Measurements from ENCODE around the gene CHRNA5.

CHRNA5 gene

GRCh38 chr15:78636378-78636859, 71.1 kb downstream of the CHRNA5 start:
- FAIRE-seq (no peak), DNase-seq (ENCODE audit: low spot score) (no peak)

DNA sequence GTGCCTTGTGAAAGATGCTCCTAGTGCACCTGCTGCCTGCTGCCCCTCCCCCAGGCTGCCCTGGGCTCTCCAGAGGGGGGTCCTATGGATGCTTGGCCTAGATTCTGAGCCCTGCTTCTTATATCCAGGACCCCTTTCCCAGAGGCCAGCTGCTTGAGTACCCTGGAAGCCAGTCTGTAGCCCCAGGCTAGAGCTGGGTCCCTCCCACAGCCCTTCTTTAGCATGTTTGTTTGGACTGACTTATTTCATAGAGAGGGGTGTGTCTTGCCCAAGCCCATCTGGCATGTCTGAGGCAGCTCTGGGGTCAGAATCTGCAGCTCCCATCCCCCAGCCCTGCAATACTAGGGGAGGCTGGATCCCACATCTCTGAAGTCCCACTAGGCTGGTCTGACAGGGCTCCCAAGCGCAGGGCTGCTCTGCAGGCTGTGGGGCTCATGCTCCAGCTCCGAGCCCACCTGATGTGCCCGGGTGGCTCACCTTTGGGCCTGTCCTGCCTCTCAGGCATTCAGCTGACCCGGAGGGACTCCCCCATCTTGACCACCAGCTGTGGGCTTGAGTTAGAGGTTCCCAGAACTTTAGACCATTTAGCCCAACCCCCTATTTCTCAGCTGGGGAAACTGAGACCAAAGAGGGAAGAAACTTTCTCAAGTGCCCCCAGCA, 72.6 kb downstream of the CHRNA5 start:
- no peak for DNase-seq (ENCODE audit: low spot score)
- no peak for FAIRE-seq

- peak; percentile 68 for DNase-seq (ENCODE audit: low spot score)
- FAIRE-seq: no peak
These were observed 73.5 kb downstream of the CHRNA5 start for GRCh38 chr15:78638658-78639314.

DNA sequence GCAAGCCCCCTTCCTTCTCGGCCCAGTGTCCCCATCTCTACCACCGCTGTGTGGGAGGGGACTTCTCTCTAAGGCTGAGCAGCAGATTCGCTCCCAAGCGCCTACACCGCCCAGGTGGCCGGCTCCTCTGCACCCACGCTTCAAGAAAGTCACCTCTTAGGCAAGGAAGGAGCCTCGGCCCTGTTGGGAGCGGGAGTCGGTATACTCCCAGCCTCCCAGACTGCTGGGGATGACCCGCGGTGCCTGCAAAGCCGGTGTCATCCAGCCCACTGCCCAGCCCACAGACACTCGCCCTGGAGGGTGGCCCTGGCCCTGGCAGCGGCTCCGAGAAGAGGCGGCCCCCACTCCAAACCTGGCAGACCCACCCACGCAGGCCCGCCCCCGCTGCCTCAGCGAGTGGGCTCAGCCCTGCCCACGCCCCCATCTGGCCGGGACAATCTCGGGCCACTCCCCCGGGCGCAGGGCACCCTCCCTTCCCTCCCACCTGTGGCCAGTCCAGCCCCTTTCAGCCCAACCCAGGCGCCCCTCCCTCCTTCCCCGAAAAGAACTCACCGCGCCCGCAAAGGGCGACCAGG, 75.3 kb downstream of the CHRNA5 start:
- DNase-seq (ENCODE audit: low spot score) (peak; percentile 38), FAIRE-seq (no peak)

DNA sequence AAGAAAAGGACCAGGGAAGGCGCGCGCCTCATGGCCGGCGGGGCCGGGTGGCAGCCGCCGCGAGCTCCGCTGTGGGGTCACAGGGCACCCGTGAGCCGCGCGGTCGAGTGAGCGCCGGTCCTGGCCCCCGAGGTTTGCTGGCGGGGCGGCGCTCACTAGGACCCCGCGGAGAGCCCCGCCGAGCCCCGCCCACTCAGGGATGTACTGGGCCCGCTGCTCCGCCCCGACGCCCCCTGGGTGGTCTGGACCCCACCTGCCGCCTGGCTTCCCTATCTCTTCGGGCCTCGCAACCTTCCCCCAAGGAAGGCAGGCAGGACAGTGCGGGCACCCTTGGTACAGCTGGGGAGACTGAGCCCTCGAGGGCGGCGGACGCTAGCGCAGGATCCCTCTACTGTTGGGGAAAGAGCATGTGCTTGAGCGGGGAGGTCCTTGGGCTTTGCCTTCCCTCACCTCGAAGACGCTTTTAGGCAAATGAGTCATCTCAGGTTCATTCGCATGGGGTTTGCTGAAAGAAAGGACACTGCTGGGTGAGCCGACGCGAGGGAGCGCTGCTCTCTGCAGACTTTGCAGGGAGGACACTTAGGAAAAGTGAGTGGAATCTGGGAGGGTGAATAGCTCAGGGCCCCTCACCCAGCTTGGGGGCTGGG, 75.9 kb downstream of the CHRNA5 start, which contains the start of gene CHRNB4:
TSS of gene CHRNB4 (minus strand) at position 109 of the 647 bp plus-strand sequence. CDS start at position 32, 77 bp downstream.
- DNase-seq (ENCODE audit: low spot score): peak; percentile 63

GRCh38 chr15:78641749-78642275, 76.5 kb downstream of the CHRNA5 start:
- no peak for FAIRE-seq
- DNase-seq (ENCODE audit: low spot score): no peak

More for the DNA sequence above, 75.9 kb downstream of the CHRNA5 start, which contains the start of gene CHRNB4:
- FAIRE-seq: no peak

- DNase-seq (ENCODE audit: low spot score): no peak
- FAIRE-seq: no peak
These were observed 77.0 kb downstream of the CHRNA5 start for GRCh38 chr15:78642331-78642730.
